ENCODE data around the gene SGPL1.

DNA sequence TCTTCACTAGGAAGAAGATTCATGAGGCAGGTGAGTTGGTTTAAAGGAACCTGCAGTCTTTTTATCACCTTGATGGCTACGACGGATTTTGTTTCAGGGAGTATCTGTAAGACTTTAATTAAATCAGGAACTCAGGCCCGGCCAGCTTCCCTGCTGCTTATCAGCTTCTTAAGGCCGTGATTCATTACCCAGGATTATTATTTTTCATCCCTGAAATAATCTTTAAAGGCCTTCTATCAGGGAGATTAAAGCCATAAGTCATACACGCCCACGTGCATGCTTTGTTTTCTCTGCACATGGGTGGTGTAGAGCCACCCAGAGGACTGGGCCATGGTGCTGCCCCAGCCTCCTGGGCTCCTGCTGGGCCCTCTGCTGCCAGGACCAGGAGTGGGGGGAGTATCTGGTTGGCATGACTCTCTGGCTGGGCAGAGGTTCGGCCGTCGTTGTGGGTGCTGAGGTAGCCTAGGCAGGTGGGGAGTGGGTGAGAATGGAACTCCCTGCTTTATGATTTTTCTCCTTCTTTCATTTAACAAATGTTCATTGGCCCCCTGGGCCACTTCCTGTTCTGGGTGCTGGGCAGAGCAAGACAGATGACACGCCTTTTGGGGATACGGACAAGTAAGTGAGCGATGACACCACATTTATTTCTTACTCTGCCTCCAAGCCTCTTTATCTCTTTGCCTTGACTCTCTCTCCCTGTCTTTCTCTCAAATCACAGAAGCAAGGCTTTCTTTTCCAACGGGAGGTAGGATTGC, 111.6 kb downstream of the SGPL1 start:
- TF ChIP-seq POLR2A (IDR thresholded peaks at IDR 0.05; ENCODE audit: borderline replicate concordance, extremely low read depth, insufficient read depth, insufficient read length) (no peak), POLR2AphosphoS5 (IDR thresholded peaks at IDR 0.05; ENCODE audit: low read depth, low read length) (no peak), ELF1 (IDR thresholded peaks at IDR 0.05; ENCODE audit: borderline replicate concordance, low read depth) (no peak), SIN3A (IDR thresholded peaks at IDR 0.05; ENCODE audit: low read depth) (no peak), SP1 (IDR thresholded peaks at IDR 0.05; ENCODE audit: low read depth) (no peak), EZH2 (IDR thresholded peaks at IDR 0.05) (no peak), EGR1 (IDR thresholded peaks at IDR 0.05; ENCODE audit: low read depth) (peak; percentile 72), EZH2phosphoT487 (IDR thresholded peaks at IDR 0.05; ENCODE audit: borderline replicate concordance) (no peak)
- TF ChIP-seq, protein P1, sequence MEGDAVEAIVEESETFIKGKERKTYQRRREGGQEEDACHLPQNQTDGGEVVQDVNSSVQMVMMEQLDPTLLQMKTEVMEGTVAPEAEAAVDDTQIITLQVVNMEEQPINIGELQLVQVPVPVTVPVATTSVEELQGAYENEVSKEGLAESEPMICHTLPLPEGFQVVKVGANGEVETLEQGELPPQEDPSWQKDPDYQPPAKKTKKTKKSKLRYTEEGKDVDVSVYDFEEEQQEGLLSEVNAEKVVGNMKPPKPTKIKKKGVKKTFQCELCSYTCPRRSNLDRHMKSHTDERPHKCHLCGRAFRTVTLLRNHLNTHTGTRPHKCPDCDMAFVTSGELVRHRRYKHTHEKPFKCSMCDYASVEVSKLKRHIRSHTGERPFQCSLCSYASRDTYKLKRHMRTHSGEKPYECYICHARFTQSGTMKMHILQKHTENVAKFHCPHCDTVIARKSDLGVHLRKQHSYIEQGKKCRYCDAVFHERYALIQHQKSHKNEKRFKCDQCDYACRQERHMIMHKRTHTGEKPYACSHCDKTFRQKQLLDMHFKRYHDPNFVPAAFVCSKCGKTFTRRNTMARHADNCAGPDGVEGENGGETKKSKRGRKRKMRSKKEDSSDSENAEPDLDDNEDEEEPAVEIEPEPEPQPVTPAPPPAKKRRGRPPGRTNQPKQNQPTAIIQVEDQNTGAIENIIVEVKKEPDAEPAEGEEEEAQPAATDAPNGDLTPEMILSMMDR (IDR thresholded peaks at IDR 0.05 in 2 of 3, conservative IDR thresholded peaks at IDR 0.05 in 1 of 3; ENCODE audit: borderline replicate concordance in 1 of 3, insufficient read depth in 1 of 3, low read depth in 2 of 3, low read length in 2 of 3) = no peak
- TF ChIP-seq, protein P2, sequence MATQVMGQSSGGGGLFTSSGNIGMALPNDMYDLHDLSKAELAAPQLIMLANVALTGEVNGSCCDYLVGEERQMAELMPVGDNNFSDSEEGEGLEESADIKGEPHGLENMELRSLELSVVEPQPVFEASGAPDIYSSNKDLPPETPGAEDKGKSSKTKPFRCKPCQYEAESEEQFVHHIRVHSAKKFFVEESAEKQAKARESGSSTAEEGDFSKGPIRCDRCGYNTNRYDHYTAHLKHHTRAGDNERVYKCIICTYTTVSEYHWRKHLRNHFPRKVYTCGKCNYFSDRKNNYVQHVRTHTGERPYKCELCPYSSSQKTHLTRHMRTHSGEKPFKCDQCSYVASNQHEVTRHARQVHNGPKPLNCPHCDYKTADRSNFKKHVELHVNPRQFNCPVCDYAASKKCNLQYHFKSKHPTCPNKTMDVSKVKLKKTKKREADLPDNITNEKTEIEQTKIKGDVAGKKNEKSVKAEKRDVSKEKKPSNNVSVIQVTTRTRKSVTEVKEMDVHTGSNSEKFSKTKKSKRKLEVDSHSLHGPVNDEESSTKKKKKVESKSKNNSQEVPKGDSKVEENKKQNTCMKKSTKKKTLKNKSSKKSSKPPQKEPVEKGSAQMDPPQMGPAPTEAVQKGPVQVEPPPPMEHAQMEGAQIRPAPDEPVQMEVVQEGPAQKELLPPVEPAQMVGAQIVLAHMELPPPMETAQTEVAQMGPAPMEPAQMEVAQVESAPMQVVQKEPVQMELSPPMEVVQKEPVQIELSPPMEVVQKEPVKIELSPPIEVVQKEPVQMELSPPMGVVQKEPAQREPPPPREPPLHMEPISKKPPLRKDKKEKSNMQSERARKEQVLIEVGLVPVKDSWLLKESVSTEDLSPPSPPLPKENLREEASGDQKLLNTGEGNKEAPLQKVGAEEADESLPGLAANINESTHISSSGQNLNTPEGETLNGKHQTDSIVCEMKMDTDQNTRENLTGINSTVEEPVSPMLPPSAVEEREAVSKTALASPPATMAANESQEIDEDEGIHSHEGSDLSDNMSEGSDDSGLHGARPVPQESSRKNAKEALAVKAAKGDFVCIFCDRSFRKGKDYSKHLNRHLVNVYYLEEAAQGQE (IDR thresholded peaks at IDR 0.05; ENCODE audit: low read depth) = no peak

Measured in HCT116 (cell line).